ENCODE data around the gene STYX. TPM values are rescaled to one million over a fixed set of nuclear protein-coding genes. Genes with fewer than 3 reads are reported as not detected.
A peak's percentile ranks its signal among the peaks of the same experiment; 100 is the strongest.

STYX gene
- total and polyA plus RNA-seq, 7 donors = 6.3 to 24.7 (median 18.6) TPM

- H3K27ac ChIP-seq = no peak overlapping the region
These were observed 26.3 kb upstream of the STYX start for GRCh38 chr14:52703664-52704063.

GRCh38 chr14:52706286-52706685 lies 23.7 kb upstream of the STYX start:
- peak overlapping the region; percentile 86 to 87 (median 87) for H3K27ac ChIP-seq
- 86 to 87% methylated on average over 5 of the region's 5 CpGs for WGBS, 2 donors

More at GRCh38 chr14:52703664-52704063, 26.3 kb upstream of the STYX start:
- H3K4me3 ChIP-seq = no peak overlapping the region
- WGBS, 2 donors = 91 to 97% methylated on average over 2 of the region's 2 CpGs
- intact Hi-C loops (cut with DNase I) = loop anchor here (10.0 kb wide), 1 partner anchor 251 kb away; the partner anchor contains the start of gene FERMT2
- H3K9me3 ChIP-seq = no peaks in the 10 kb centered on the region
- H3K4me1 ChIP-seq = peaks cover 0 to 17% (median 15%) of the 10 kb centered on the region in 4 donors
- H3K27me3 ChIP-seq = no peaks in the 10 kb centered on the region
- TF ChIP-seq CTCF (IDR thresholded peaks at IDR 0.05) (no peak), POLR2AphosphoS5 (IDR thresholded peaks at IDR 0.05) (no peak), POLR2A (IDR thresholded peaks at IDR 0.05) (no peak), EP300 (IDR thresholded peaks at IDR 0.05) (no peak)
- H3K36me3 ChIP-seq = peaks cover 0 to 2% (median 0%) of the 10 kb centered on the region in 4 donors
- DNase-seq = no peak

GRCh38 chr14:52706724-52707706 lies 23.0 kb upstream of the STYX start, which contains the start of gene PSMC6:
PSMC6 (plus strand) TSS chr14:52707200; CDS start chr14:52707220, 20 bp downstream.
- Histone ChIP-seq H3K27me3 (no peaks in the 10 kb centered on the region), H3K9me3 (no peaks in the 10 kb centered on the region), H3K27ac (peak within 1 kb of the TSS; percentile 86 to 87 (median 87)), H3K36me3 (peaks cover 0 to 36% (median 7%) of the 10 kb centered on the region in 4 donors), H3K4me3 (peak within 1 kb of the TSS; percentile 68 to 81 (median 74)), H3K4me1 (peaks cover 0 to 29% (median 16%) of the 10 kb centered on the region in 4 donors)
- no peak for TF ChIP-seq CTCF (IDR thresholded peaks at IDR 0.05)
- TF ChIP-seq POLR2AphosphoS5 (IDR thresholded peaks at IDR 0.05) = peak; percentile 74 to 88 (median 83)
- TF ChIP-seq POLR2A (IDR thresholded peaks at IDR 0.05) = peak; percentile 16 to 67
- TF ChIP-seq EP300 (IDR thresholded peaks at IDR 0.05) = peak in 1 of 4 donors; percentile 21
- intact Hi-C loops (cut with DNase I) = loop anchor here (2.0 to 10.0 kb wide), 2 partner anchors 22 to 248 kb away; partner anchors contain the start of gene FERMT2
- DNase-seq = peak; percentile 96
- WGBS, 2 donors = 0% methylated on average over 43 of the region's 43 CpGs

More at GRCh38 chr14:52706286-52706685, 23.7 kb upstream of the STYX start:
- no peaks in the 10 kb centered on the region for H3K9me3 ChIP-seq
- H3K27me3 ChIP-seq = no peaks in the 10 kb centered on the region
- TF ChIP-seq POLR2A (IDR thresholded peaks at IDR 0.05) = no peak
- no peak for TF ChIP-seq POLR2AphosphoS5 (IDR thresholded peaks at IDR 0.05)
- TF ChIP-seq CTCF (IDR thresholded peaks at IDR 0.05) = no peak
- TF ChIP-seq EP300 (IDR thresholded peaks at IDR 0.05) = no peak
- peaks cover 0 to 29% (median 16%) of the 10 kb centered on the region in 4 donors for H3K4me1 ChIP-seq
- no peak for DNase-seq
- peak overlapping the region in 3 of 4 donors; percentile 68 to 81 (median 69) for H3K4me3 ChIP-seq
- intact Hi-C loops (cut with DNase I) = loop anchor here (2.0 to 10.0 kb wide), 2 partner anchors 23 to 249 kb away; partner anchors contain the start of gene FERMT2
- peaks cover 0 to 28% (median 2%) of the 10 kb centered on the region in 4 donors for H3K36me3 ChIP-seq

GRCh38 chr14:52711666-52712065 lies 18.3 kb upstream of the STYX start:
- H3K36me3 ChIP-seq = peaks cover 23 to 82% (median 29%) of the 10 kb centered on the region in 4 donors
- H3K4me1 ChIP-seq = peaks cover 0 to 23% (median 11%) of the 10 kb centered on the region in 4 donors
- no peaks in the 10 kb centered on the region for H3K27me3 ChIP-seq
- no peak for DNase-seq
- no peaks in the 10 kb centered on the region for H3K9me3 ChIP-seq
- intact Hi-C loops (cut with DNase I) = no loop called here
- H3K27ac ChIP-seq = no peak overlapping the region
- WGBS, 2 donors = 71 to 78% methylated on average over 1 of the region's 1 CpG
- no peak for TF ChIP-seq EP300 (IDR thresholded peaks at IDR 0.05)
- no peak for TF ChIP-seq CTCF (IDR thresholded peaks at IDR 0.05)
- no peak for TF ChIP-seq POLR2AphosphoS5 (IDR thresholded peaks at IDR 0.05)
- no peak for TF ChIP-seq POLR2A (IDR thresholded peaks at IDR 0.05)
- H3K4me3 ChIP-seq = no peak overlapping the region
